Erythroblast (primary cell): Measurements from ENCODE around the gene CHST8.

Source experiments
- GATA1 ChIP-seq: IDR thresholded peaks from 2 replicates; pipeline ENCODE4 v1.6.1; 2011; ENCODE audit warnings: low read depth, mild to moderate bottlenecking, control low read depth, low read length, moderate library complexity
- POLR2A ChIP-seq: IDR thresholded peaks from 2 replicates; pipeline ENCODE4 v1.6.1; 2011; ENCODE audit warnings: mild to moderate bottlenecking, low read length

- TF ChIP-seq POLR2A: no peak
- no peak for TF ChIP-seq GATA1
Measured at GRCh38 chr19:33688171-33688992, 66.6 kb downstream of the CHST8 start.
